HepG2 (cell line): ENCODE results near the gene PTAFR. TPM values are rescaled to one million over a fixed set of nuclear protein-coding genes. Genes with fewer than 3 reads are reported as not detected.

ENCODE experiments used
- ATAC-seq: fragments of 200-7000 bp; cut with Tn5 transposase; 3 replicates; pipeline ENCODE4 v1.9.1; 2020; ENCODE audit warnings: mild to moderate bottlenecking, moderate library complexity
- BruUV-seq: library from RNA; stranded (reverse); fragments of 400-500 nt; replicated peaks from 2 replicates; lab custom pipeline; 2021; lab: Mats Ljungman, UMichigan
- CTCF ChIA-PET: fragments of 300-600 bp; formaldehyde crosslinking; extraction: SDS; loops from one replicate; lab custom pipeline; 2021; ENCODE audit warnings: low total read pairs, inconsistent platforms, low intra/inter-chr PET ratio; lab: Yijun Ruan, JAX
- POLR2A ChIA-PET: fragments of 350-600 bp; sonication (Branson Sonifier 250); formaldehyde crosslinking; loops from one replicate; lab custom pipeline; 2020; ENCODE audit warnings: antibody characterized with exemption, inconsistent platforms; lab: Yijun Ruan, JAX
- DNase-seq: peaks from one replicate; pipeline ENCODE4 v3.0.0-alpha.2; 2015; ENCODE audit warnings: low spot score
- FAIRE-seq: peaks from 3 replicates; lab custom pipeline; 2011; peaks lifted over from hg19 to GRCh38; lab: Jason Lieb, UNC
- H2AFZ ChIP-seq: one replicate; pipeline ENCODE4 v1.6.1; 2011; ENCODE audit warnings: low read length, inconsistent platforms
- H3K27ac ChIP-seq: fragments of 300-600 bp; 3 replicates; pipeline ENCODE4 v1.8.0; 2011; ENCODE audit warnings: mixed run types, mild to moderate bottlenecking, mixed read lengths, low read length, inconsistent platforms; ENCODE audit not compliant: insufficient read depth; ENCODE audit errors: extremely low read length
- H3K27me3 ChIP-seq, 2 experiments: fragments of 200-600 bp in 1 of 2; 2 replicates in 1 of 2; 3 replicates in 1 of 2; pipeline versions ENCODE4 v1.6.0 to v1.8.0; 2011; ENCODE audit warnings: low read length in 2 of 2, mild to moderate bottlenecking in 2 of 2, moderate library complexity in 2 of 2, inconsistent platforms in 1 of 2; ENCODE audit not compliant: insufficient read depth in 2 of 2, control insufficient read depth in 1 of 2
- H3K36me3 ChIP-seq, 2 experiments: fragments of 200-600 bp in 1 of 2; replicated peaks in 1 of 2; 2 replicates in 1 of 2; 3 replicates in 1 of 2; pipeline versions ENCODE4 v1.5.1 to v1.8.0; 2011; ENCODE audit warnings: low read length in 2 of 2, inconsistent platforms in 1 of 2; ENCODE audit not compliant: insufficient read depth in 2 of 2, control insufficient read depth in 1 of 2
- H3K4me1 ChIP-seq: 2 replicates; pipeline ENCODE4 v1.5.1; 2012; ENCODE audit warnings: low read length, inconsistent platforms; ENCODE audit not compliant: insufficient read depth
- H3K4me2 ChIP-seq: 2 replicates; pipeline ENCODE4 v1.6.0; 2011; ENCODE audit warnings: low read depth, low read length, inconsistent platforms
- H3K4me3 ChIP-seq, 3 experiments: fragments of 200-600 bp in 1 of 3; sonication (generic), shearing (Covaris generic) in 1 of 3; replicated peaks in 1 of 3; 2 replicates each; pipeline ENCODE4 v1.5.1; 2011 to 2016; ENCODE audit warnings: low read length in 3 of 3, inconsistent platforms in 2 of 3, low read depth in 2 of 3, mild to moderate bottlenecking in 2 of 3, control low read depth in 1 of 3, mixed read lengths in 1 of 3; ENCODE audit not compliant: insufficient read depth in 1 of 3
- H3K79me2 ChIP-seq: one replicate; pipeline ENCODE4 v1.6.1; 2011; ENCODE audit warnings: low read length, inconsistent platforms; ENCODE audit not compliant: insufficient read depth
- H3K9ac ChIP-seq: 2 replicates; pipeline ENCODE4 v1.6.0; 2011; ENCODE audit warnings: mild to moderate bottlenecking, low read depth, low read length, inconsistent platforms; ENCODE audit not compliant: insufficient read depth
- H3K9me3 ChIP-seq: 2 replicates; pipeline ENCODE4 v1.5.1; 2012; ENCODE audit warnings: mild to moderate bottlenecking, low read length
- H4K20me1 ChIP-seq: 2 replicates; pipeline ENCODE4 v1.6.0; 2011; ENCODE audit warnings: inconsistent platforms, mild to moderate bottlenecking, low read length, moderate library complexity; ENCODE audit not compliant: insufficient read depth
- ESRRA ChIP-seq: sonication (generic); formaldehyde crosslinking; IDR thresholded peaks from 2 replicates; pipeline ENCODE4 v1.5.1; 2020; ENCODE audit warnings: mild to moderate bottlenecking, low read depth, missing genetic modification reagents
- MLX ChIP-seq: IDR thresholded peaks from 2 replicates; pipeline ENCODE4 v1.6.1; 2016
- SSRP1 ChIP-seq: IDR thresholded peaks from 2 replicates; pipeline ENCODE4 v1.6.1; 2016; ENCODE audit warnings: control low read depth
- ZNF451 ChIP-seq: sonication (generic); formaldehyde crosslinking; IDR thresholded peaks from 2 replicates; pipeline ENCODE4 v1.5.0; 2020; ENCODE audit warnings: mild to moderate bottlenecking, missing genetic modification reagents
- WGBS: methylation state at CpG from one replicate; pipeline ENCODE4 v1.1.6; 2017; ENCODE audit warnings: low lambda C conversion rate; 5-methylcytosine and 5-hydroxymethylcytosine counted together
- in situ Hi-C: cut with HindIII; loops from 2 replicates; pipeline ENCODE4 v1.10.0; 2017; ENCODE audit warnings: low pct_unique_long_range_greater_than_20kb; ENCODE audit not compliant: extremely low pct_ligation_motif_present
- intact Hi-C: fragments of 100-400 bp; cut with micrococcal nuclease; formaldehyde crosslinking; loops from one replicate; pipeline ENCODE4 v1.10.0; 2022; ENCODE audit not compliant: unreplicated experiment
- polyA plus RNA-seq, 8 experiments: library from polyadenylated mRNA; depleted of rRNA in 3 of 8; stranded (reverse) in 7 of 8; unstranded in 1 of 8; fragments of >200 nt; fragmentation: Illumina TruSeq in 4 of 8; extraction: Trizol in 4 of 8; gene quantifications; 2 replicates each; pipeline versions ENCODE4 v1.2.1 to v1.2.3, GENCODE V29; 2011 to 2016; ENCODE audit warnings: low read depth in 4 of 8, missing spikeins in 1 of 8, mixed read lengths in 1 of 8; ENCODE audit not compliant: insufficient read depth in 1 of 8
- total RNA-seq, 5 experiments: library from RNA; depleted of rRNA; stranded (reverse); fragments of >200 nt; fragmentation: Illumina TruSeq; extraction: Trizol; gene quantifications; 2 replicates each; pipeline ENCODE4 v1.2.3, GENCODE V29; 2016; ENCODE audit warnings: low read depth in 1 of 5
- TF ChIP-seq, protein P1 (sequence below): sonication (generic); formaldehyde crosslinking; IDR thresholded peaks from 2 replicates; pipeline ENCODE4 v1.4.0; 2020; ENCODE audit warnings: mild to moderate bottlenecking, missing genetic modification reagents

The PTAFR gene
- total and polyA plus RNA-seq, 2 of the 13 experiments (the other 11 are each of a cell fraction or from before 2014, with no cell fraction given), result 0.27 to 24.0 TPM

DNA sequence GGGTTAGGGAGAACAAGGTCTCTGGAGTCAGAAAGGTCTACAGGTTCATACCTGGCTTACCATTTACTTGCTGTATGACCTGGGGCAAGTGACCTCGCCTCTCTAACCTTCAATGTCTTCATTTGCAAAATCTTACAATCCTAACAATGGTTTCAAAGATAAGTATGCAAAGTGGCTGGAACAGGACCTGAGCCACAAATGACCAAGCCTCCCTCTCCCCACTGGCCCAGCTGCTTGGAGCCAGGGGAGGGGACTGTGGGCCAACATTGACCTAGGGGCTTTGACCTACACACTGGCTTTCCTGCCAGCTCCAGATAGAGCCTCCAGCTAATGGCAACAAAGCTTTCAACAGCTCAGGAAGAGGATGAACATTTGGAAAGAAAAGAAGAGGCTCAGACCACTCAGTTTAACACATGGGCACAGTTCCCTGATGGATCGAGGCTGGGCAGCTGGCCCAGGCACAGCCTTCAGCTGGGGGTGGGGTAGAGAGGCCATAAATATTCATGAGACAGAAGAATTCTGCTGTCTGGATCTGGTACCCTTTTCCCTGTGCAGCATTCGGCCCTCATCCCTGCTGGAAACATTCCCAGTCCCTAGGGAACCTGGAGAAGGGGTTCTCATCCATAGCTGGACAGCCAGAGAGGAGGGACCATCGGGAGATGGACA is 12.9 kb downstream of the PTAFR start:
- no peak for TF ChIP-seq MLX (CRISPR knock-in tag)
- H3K9ac ChIP-seq, result no peak overlapping the region
- no peaks in the 10 kb centered on the region for H3K9me3 ChIP-seq

GRCh38 chr1:28162151-28162550 is 14.3 kb downstream of the PTAFR start:
- Histone ChIP-seq H3K36me3 (no peaks in the 10 kb centered on the region), H3K9me3 (no peaks in the 10 kb centered on the region), H3K4me2 (no peak overlapping the region), H3K9ac (no peak overlapping the region), H3K79me2 (no peaks in the 10 kb centered on the region), H3K27ac (no peak overlapping the region), H3K4me1 (peaks cover 12% of the 10 kb centered on the region), H3K27me3 (0 out of 5 replicates have a peak, but pooled peaks cover 0 to 3% of the 10 kb centered on the region in 2 experiments), H2AFZ (no peak overlapping the region), H3K4me3 (no peak overlapping the region), H4K20me1 (no peaks in the 10 kb centered on the region)
- no peak for ATAC-seq
- ChIA-PET POLR2A (no interaction called here), CTCF (no interaction called here)
- DNase-seq, result no peak
- FAIRE-seq, result no peak
- 60% methylated on average over 6 of the region's 7 CpGs for WGBS
- TF ChIP-seq SSRP1 (CRISPR knock-in tag) (no peak), ESRRA (CRISPR knock-in tag) (no peak), ZNF451 (CRISPR knock-in tag) (no peak)
- TF ChIP-seq, protein P1, sequence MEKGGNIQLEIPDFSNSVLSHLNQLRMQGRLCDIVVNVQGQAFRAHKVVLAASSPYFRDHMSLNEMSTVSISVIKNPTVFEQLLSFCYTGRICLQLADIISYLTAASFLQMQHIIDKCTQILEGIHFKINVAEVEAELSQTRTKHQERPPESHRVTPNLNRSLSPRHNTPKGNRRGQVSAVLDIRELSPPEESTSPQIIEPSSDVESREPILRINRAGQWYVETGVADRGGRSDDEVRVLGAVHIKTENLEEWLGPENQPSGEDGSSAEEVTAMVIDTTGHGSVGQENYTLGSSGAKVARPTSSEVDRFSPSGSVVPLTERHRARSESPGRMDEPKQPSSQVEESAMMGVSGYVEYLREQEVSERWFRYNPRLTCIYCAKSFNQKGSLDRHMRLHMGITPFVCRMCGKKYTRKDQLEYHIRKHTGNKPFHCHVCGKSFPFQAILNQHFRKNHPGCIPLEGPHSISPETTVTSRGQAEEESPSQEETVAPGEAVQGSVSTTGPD (CRISPR knock-in tag), result no peak
- no TSS peak for BruUV-seq
- intact Hi-C loops, result loop anchor here (10.0 kb wide), 1 partner anchor 67 kb away; no protein-coding TSS in a partner anchor
- in situ Hi-C loops, result no loop called here

More for the DNA sequence above, 12.9 kb downstream of the PTAFR start:
- no peaks in the 10 kb centered on the region for H3K79me2 ChIP-seq
- peaks cover 12% of the 10 kb centered on the region for H3K4me1 ChIP-seq
- ChIA-PET CTCF (no interaction called here), POLR2A (no interaction called here)
- H3K4me2 ChIP-seq, result no peak overlapping the region
- no peak overlapping the region for H3K4me3 ChIP-seq
- no peaks in the 10 kb centered on the region for H3K36me3 ChIP-seq
- H4K20me1 ChIP-seq, result no peaks in the 10 kb centered on the region
- WGBS, result 12% methylated on average over 4 of the region's 4 CpGs
- 0 out of 5 replicates have a peak, but pooled peaks cover 0 to 3% of the 10 kb centered on the region in 2 experiments for H3K27me3 ChIP-seq
- no TSS peak for BruUV-seq
- no peak overlapping the region for H2AFZ ChIP-seq
- DNase-seq (no peak), FAIRE-seq (no peak), ATAC-seq (no peak)
- no peak overlapping the region for H3K27ac ChIP-seq
- intact Hi-C loops (loop anchor here (10.0 kb wide), 1 partner anchor 69 kb away; no protein-coding TSS in a partner anchor), in situ Hi-C loops (no loop called here)
